ENCODE measurements around the gene BRD2. TPM values are rescaled to one million over a fixed set of nuclear protein-coding genes. Genes with fewer than 3 reads are reported as not detected.
A peak's percentile ranks its signal among the peaks of the same experiment; 100 is the strongest.

Gene BRD2
- total and polyA plus RNA-seq, 9 of the 15 experiments (the other 6 are each of a cell fraction or from before 2014, with no cell fraction given) = 19.0 to 252 (median 181) TPM

DNA sequence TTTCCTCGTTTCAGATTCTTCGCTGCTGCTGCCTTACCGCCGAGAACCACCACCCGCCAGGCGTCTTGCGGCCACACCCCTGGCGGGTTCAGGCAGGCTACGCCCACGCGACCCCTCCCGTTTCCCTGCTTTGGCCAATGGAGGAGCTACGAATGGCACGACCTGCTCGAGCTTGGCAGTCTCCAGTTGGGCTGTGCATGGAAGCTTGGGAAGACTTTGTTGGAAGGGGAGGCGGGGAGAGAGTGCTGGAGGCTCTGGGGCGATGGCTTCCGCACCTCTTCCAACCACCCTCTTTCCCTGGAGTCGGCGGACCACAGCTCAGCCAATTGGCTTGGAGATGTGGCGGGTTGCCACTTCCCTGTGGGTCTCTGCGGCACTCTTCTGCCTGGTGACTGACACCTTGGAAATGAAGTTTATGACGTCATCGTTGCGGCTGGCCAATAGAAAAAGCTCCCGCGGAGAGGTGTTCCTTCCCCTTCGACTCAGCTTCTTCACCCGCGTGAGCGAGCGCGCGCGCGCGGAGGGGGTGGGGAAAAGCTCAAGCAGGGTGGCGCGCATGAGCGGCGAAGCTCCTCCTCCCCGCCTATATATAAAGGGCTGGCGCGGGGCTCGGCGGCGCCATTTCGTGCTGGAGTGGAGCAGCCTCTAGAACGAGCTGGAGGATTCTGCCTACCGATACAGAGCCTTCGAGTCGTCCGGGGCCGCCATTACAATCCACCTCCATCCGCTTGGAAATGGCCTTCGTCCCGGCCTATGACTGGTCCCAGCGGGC lies 3.4 kb downstream of the BRD2 start (continued):
- TF ChIP-seq, protein P1, sequence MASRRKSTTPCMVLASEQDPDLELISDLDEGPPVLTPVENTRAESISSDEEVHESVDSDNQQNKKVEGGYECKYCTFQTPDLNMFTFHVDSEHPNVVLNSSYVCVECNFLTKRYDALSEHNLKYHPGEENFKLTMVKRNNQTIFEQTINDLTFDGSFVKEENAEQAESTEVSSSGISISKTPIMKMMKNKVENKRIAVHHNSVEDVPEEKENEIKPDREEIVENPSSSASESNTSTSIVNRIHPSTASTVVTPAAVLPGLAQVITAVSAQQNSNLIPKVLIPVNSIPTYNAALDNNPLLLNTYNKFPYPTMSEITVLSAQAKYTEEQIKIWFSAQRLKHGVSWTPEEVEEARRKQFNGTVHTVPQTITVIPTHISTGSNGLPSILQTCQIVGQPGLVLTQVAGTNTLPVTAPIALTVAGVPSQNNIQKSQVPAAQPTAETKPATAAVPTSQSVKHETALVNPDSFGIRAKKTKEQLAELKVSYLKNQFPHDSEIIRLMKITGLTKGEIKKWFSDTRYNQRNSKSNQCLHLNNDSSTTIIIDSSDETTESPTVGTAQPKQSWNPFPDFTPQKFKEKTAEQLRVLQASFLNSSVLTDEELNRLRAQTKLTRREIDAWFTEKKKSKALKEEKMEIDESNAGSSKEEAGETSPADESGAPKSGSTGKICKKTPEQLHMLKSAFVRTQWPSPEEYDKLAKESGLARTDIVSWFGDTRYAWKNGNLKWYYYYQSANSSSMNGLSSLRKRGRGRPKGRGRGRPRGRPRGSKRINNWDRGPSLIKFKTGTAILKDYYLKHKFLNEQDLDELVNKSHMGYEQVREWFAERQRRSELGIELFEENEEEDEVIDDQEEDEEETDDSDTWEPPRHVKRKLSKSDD (conservative IDR thresholded peaks at IDR 0.05; ENCODE audit: low read length) = peak; percentile 93
- TF ChIP-seq, protein P2, sequence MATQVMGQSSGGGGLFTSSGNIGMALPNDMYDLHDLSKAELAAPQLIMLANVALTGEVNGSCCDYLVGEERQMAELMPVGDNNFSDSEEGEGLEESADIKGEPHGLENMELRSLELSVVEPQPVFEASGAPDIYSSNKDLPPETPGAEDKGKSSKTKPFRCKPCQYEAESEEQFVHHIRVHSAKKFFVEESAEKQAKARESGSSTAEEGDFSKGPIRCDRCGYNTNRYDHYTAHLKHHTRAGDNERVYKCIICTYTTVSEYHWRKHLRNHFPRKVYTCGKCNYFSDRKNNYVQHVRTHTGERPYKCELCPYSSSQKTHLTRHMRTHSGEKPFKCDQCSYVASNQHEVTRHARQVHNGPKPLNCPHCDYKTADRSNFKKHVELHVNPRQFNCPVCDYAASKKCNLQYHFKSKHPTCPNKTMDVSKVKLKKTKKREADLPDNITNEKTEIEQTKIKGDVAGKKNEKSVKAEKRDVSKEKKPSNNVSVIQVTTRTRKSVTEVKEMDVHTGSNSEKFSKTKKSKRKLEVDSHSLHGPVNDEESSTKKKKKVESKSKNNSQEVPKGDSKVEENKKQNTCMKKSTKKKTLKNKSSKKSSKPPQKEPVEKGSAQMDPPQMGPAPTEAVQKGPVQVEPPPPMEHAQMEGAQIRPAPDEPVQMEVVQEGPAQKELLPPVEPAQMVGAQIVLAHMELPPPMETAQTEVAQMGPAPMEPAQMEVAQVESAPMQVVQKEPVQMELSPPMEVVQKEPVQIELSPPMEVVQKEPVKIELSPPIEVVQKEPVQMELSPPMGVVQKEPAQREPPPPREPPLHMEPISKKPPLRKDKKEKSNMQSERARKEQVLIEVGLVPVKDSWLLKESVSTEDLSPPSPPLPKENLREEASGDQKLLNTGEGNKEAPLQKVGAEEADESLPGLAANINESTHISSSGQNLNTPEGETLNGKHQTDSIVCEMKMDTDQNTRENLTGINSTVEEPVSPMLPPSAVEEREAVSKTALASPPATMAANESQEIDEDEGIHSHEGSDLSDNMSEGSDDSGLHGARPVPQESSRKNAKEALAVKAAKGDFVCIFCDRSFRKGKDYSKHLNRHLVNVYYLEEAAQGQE (IDR thresholded peaks at IDR 0.05; ENCODE audit: borderline replicate concordance) = no peak; the same call in 1 of the 2 replicates
- TF ChIP-seq, protein P2 (CRISPR knock-in tag; IDR thresholded peaks at IDR 0.05; ENCODE audit: low read depth) = peak; percentile 29; the same call in 1 of the 2 replicates
- TF ChIP-seq MAFF (IDR thresholded peaks at IDR 0.05; ENCODE audit: low read length) = 0 out of 2 replicates have a peak, but pooled peaks have one; percentile 3
- TF ChIP-seq DNMT1 (IDR thresholded peaks at IDR 0.05) = no peak
- TF ChIP-seq ZNF584 (CRISPR knock-in tag; IDR thresholded peaks at IDR 0.05; ENCODE audit: low read depth) = no peak
- TF ChIP-seq CTBP1 (IDR thresholded peaks at IDR 0.05; ENCODE audit: borderline replicate concordance) = peak; percentile 87
- no peak for TF ChIP-seq BRF1 (IDR thresholded peaks at IDR 0.05; ENCODE audit: borderline replicate concordance, extremely low read depth, insufficient read length)
- 0 out of 2 replicates have a peak, but pooled peaks have one; percentile 4 for TF ChIP-seq SMC3 (conservative IDR thresholded peaks at IDR 0.05; ENCODE audit: insufficient read depth, low read depth, low read length)
- TF ChIP-seq, protein P3, sequence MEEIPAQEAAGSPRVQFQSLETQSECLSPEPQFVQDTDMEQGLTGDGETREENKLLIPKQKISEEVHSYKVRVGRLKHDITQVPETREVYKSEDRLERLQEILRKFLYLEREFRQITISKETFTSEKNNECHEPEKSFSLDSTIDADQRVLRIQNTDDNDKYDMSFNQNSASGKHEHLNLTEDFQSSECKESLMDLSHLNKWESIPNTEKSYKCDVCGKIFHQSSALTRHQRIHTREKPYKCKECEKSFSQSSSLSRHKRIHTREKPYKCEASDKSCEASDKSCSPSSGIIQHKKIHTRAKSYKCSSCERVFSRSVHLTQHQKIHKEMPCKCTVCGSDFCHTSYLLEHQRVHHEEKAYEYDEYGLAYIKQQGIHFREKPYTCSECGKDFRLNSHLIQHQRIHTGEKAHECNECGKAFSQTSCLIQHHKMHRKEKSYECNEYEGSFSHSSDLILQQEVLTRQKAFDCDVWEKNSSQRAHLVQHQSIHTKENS (CRISPR knock-in tag; IDR thresholded peaks at IDR 0.05) = no peak
- TF ChIP-seq, protein P4, sequence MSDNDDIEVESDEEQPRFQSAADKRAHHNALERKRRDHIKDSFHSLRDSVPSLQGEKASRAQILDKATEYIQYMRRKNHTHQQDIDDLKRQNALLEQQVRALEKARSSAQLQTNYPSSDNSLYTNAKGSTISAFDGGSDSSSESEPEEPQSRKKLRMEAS (CRISPR knock-in tag; IDR thresholded peaks at IDR 0.05) = peak; percentile 86
- TF ChIP-seq SRSF1 (IDR thresholded peaks at IDR 0.05; ENCODE audit: low read depth, low read length) = peak; percentile 75; the same call in 1 of the 2 replicates

Data from K562 (cell line).